ENCODE results near the gene COQ8A.

- TF ChIP-seq EZH2 (IDR thresholded peaks at IDR 0.05; ENCODE audit: insufficient read depth, poor library complexity, severe bottlenecking) (no peak), EZH2phosphoT487 (IDR thresholded peaks at IDR 0.05; ENCODE audit: insufficient read depth, low read depth) (no peak)
Observed at GRCh38 chr1:226983992-226984364, 43.9 kb downstream of the COQ8A start.
